ENCODE results near the gene HLF.

DNA sequence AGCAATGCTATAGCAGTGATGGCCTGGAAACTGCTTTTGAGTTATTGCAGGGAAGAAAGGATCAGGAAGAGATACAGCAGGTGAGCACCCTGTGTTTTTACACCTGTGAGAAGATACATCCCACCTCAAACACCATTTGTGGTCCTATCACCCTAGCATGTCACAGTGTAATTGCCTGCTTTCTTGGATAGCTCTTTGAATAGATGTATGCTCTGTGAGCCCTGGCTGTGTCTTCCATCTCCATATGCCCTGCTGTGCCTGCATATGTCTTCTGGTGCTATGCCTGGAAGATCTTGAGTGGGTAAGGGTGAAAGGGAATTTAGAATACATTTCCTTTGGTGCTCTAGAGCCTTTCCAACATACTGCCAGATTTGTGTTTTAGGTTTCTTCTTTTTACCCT, 15.5 kb downstream of the HLF start:
- TF ChIP-seq CTCF (IDR thresholded peaks at IDR 0.05) (no peak), TCF7L2 (IDR thresholded peaks at IDR 0.05; ENCODE audit: low read depth, low read length) (no peak)

All from Panc1 (cell line).